Neural progenitor cell (in vitro differentiated cells): ENCODE results near the gene SLC36A3. TPM values are rescaled to one million over a fixed set of nuclear protein-coding genes. Genes with fewer than 3 reads are reported as not detected.
A peak's percentile ranks its signal among the peaks of the same experiment; 100 is the strongest.

Experiments
- DNase-seq: peaks from one replicate; pipeline ENCODE4 v3.0.0-alpha.2; 2016; ENCODE audit warnings: low spot score
- H2AFZ ChIP-seq: fragments of 200-600 bp; sonication (generic); replicated peaks from 2 replicates; pipeline ENCODE4 v1.6.1; 2016; ENCODE audit warnings: antibody characterized with exemption
- H3F3A ChIP-seq: fragments of 200-600 bp; sonication (generic); 2 replicates; pipeline ENCODE4 v1.6.1; 2016; ENCODE audit warnings: antibody characterized with exemption, low read depth
- H3K27ac ChIP-seq: fragments of 200-600 bp; sonication (generic); 2 replicates; pipeline ENCODE4 v1.5.1; 2016; ENCODE audit warnings: mild to moderate bottlenecking
- H3K27me3 ChIP-seq: fragments of 200-600 bp; sonication (generic); 2 replicates; pipeline ENCODE4 v1.6.1; 2016; ENCODE audit warnings: mild to moderate bottlenecking, moderate library complexity
- H3K36me3 ChIP-seq: fragments of 200-600 bp; sonication (generic); 2 replicates; pipeline ENCODE4 v1.5.1; 2016
- H3K4me1 ChIP-seq: fragments of 200-600 bp; sonication (generic); 2 replicates; pipeline ENCODE4 v1.6.1; 2016; ENCODE audit warnings: mixed run types
- H3K4me2 ChIP-seq: fragments of 200-600 bp; sonication (generic); 2 replicates; pipeline ENCODE4 v1.6.1; 2016
- H3K4me3 ChIP-seq: fragments of 200-600 bp; sonication (generic); 2 replicates; pipeline ENCODE4 v1.5.1; 2016
- H3K79me2 ChIP-seq: fragments of 200-600 bp; sonication (generic); 2 replicates; pipeline ENCODE4 v1.6.1; 2016; ENCODE audit warnings: low read depth
- H3K9ac ChIP-seq: fragments of 200-600 bp; sonication (generic); 2 replicates; pipeline ENCODE4 v1.6.1; 2016
- H3K9me3 ChIP-seq: fragments of 200-600 bp; sonication (generic); 2 replicates; pipeline ENCODE4 v1.5.1; 2016; ENCODE audit warnings: low read depth
- H4K20me1 ChIP-seq: fragments of 200-600 bp; sonication (generic); 2 replicates; pipeline ENCODE4 v1.6.1; 2016; ENCODE audit warnings: low read depth
- H3K27ac Mint-ChIP-seq: 3 replicates; pipeline ENCODE4 v1.8.0; 2021; ENCODE audit warnings: mixed read lengths
- H3K27me3 Mint-ChIP-seq: 2 replicates; pipeline ENCODE4 v1.8.0; 2022; ENCODE audit warnings: low read depth, mild to moderate bottlenecking, inconsistent platforms, moderate library complexity, mixed read lengths; ENCODE audit not compliant: insufficient read depth
- H3K36me3 Mint-ChIP-seq: 3 replicates; pipeline ENCODE4 v1.8.0; 2021; ENCODE audit warnings: mixed read lengths
- H3K4me1 Mint-ChIP-seq: 3 replicates; pipeline ENCODE4 v1.8.0; 2021; ENCODE audit warnings: mixed read lengths
- H3K4me3 Mint-ChIP-seq: 3 replicates; pipeline ENCODE4 v1.8.0; 2021; ENCODE audit warnings: mild to moderate bottlenecking, moderate library complexity, mixed read lengths
- H3K9me3 Mint-ChIP-seq: 3 replicates; pipeline ENCODE4 v1.8.0; 2020; ENCODE audit warnings: mixed read lengths
- CTCF ChIP-seq: fragments of 200-600 bp; sonication (generic); IDR thresholded peaks from 2 replicates; pipeline ENCODE4 v1.5.1; 2017; ENCODE audit warnings: antibody characterized with exemption, mild to moderate bottlenecking
- EZH2 ChIP-seq: fragments of 200-600 bp; sonication (generic); IDR thresholded peaks from 2 replicates; pipeline ENCODE4 v1.6.1; 2017; ENCODE audit warnings: antibody characterized with exemption, mild to moderate bottlenecking, moderate library complexity
- EZH2phosphoT487 ChIP-seq: fragments of 200-600 bp; sonication (generic); IDR thresholded peaks from 2 replicates; pipeline ENCODE4 v1.6.1; 2017; ENCODE audit warnings: antibody characterized with exemption
- total RNA-seq: library from RNA; depleted of rRNA; stranded (reverse); fragments of >200 nt; gene quantifications from 2 replicates; pipeline ENCODE4 v1.2.3, GENCODE V29; 2015; ENCODE audit warnings: low replicate concordance

Gene SLC36A3
- total RNA-seq, 1 donor from 2014 or later = not detected

DNA sequence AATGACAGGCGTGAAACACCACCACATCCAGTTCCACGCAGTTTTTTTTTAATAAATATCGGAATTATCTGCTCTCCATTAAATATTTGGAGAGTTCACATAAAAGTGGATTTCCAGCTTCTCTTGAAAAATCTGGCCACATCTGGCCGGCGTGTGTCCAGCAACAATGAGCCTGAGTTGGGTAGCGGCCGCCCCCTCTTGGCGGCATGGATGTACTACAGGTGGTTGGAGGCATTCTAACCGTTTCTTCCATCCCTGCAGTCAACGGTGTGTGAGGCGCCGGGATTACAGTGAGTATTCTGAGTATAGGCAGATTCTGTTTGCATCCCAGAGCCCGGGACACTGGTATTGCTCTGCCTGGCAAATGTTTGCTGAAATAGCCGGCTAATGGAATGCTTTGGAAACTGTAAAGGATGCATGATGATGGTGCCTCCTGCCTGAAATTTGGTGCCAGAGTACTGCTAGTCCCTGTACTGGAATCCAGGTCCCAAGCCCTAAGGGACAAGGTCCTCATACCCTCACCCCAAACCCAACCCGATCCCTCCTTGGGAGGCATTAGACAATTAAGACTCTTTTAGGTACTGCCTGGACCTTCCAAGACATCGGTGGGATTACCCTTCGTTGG lies 64.2 kb downstream of the SLC36A3 start:
- no peaks in the 10 kb centered on the region for H3K79me2 ChIP-seq
- no peak overlapping the region for H3K4me3 ChIP-seq
- no peaks in the 10 kb centered on the region for H3F3A ChIP-seq
- H3K36me3 ChIP-seq = no peaks in the 10 kb centered on the region
- H3K4me1 Mint-ChIP-seq = peaks cover 2% of the 10 kb centered on the region
- H3K9ac ChIP-seq = no peak overlapping the region
- H2AFZ ChIP-seq = no peak overlapping the region
- H3K36me3 Mint-ChIP-seq = no peaks in the 10 kb centered on the region
- H3K4me2 ChIP-seq = no peak overlapping the region
- no peaks in the 10 kb centered on the region for H3K9me3 ChIP-seq
- no peaks in the 10 kb centered on the region for H3K4me1 ChIP-seq
- no peak overlapping the region for H3K27ac ChIP-seq
- no peaks in the 10 kb centered on the region for H4K20me1 ChIP-seq
- no peak overlapping the region for H3K27ac Mint-ChIP-seq
- peaks cover 4% of the 10 kb centered on the region for H3K27me3 Mint-ChIP-seq
- peak; percentile 61 for DNase-seq
- H3K27me3 ChIP-seq = no peaks in the 10 kb centered on the region
- peaks cover 6% of the 10 kb centered on the region for H3K9me3 Mint-ChIP-seq
- TF ChIP-seq CTCF = peak; percentile 65
- no peak for TF ChIP-seq EZH2phosphoT487
- H3K4me3 Mint-ChIP-seq = no peak overlapping the region

- TF ChIP-seq CTCF = no peak
- no peak for TF ChIP-seq EZH2phosphoT487
- TF ChIP-seq EZH2 = no peak
- Mint-ChIP-seq H3K27me3 (peaks cover 6% of the 10 kb centered on the region), H3K4me1 (peaks cover 2% of the 10 kb centered on the region), H3K9me3 (peaks cover 6% of the 10 kb centered on the region), H3K36me3 (no peaks in the 10 kb centered on the region), H3K27ac (peak overlapping the region; percentile 29), H3K4me3 (no peak overlapping the region)
- H3K4me3 ChIP-seq = no peak overlapping the region
- no peak overlapping the region for H3K27ac ChIP-seq
- no peaks in the 10 kb centered on the region for H3F3A ChIP-seq
- no peaks in the 10 kb centered on the region for H4K20me1 ChIP-seq
- H3K27me3 ChIP-seq = no peaks in the 10 kb centered on the region
- H2AFZ ChIP-seq = peak overlapping the region; percentile 42
- no peak overlapping the region for H3K9ac ChIP-seq
- H3K9me3 ChIP-seq = no peaks in the 10 kb centered on the region
- H3K79me2 ChIP-seq = no peaks in the 10 kb centered on the region
- no peak overlapping the region for H3K4me2 ChIP-seq
- no peaks in the 10 kb centered on the region for H3K4me1 ChIP-seq
- DNase-seq = no peak
- H3K36me3 ChIP-seq = no peaks in the 10 kb centered on the region
These were observed 65.2 kb downstream of the SLC36A3 start for GRCh38 chr5:151238303-151238741.

DNA sequence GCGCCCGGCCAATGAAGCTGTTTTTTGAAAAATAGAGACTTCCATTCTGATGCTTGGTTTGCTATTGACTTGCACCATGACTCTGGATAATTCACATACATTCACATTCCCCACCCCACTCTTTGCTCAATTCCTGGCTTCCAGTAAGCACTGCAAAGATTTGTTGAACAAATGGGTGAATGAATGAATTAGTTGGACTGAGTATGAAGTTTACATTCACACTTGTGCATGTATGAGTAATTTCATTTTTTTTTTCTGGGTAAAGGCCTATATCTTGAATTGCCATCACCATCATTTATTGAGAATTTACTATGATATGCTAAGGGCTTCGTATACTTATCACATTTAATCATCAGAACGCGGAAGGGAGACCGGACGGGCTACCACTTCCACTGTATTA lies 65.9 kb downstream of the SLC36A3 start:
- H3K4me2 ChIP-seq = no peak overlapping the region
- Mint-ChIP-seq H3K27me3 (peaks cover 6% of the 10 kb centered on the region), H3K4me3 (no peak overlapping the region), H3K9me3 (peaks cover 6% of the 10 kb centered on the region), H3K4me1 (peaks cover 2% of the 10 kb centered on the region), H3K36me3 (no peaks in the 10 kb centered on the region), H3K27ac (no peak overlapping the region)
- no peaks in the 10 kb centered on the region for H4K20me1 ChIP-seq
- H3K27me3 ChIP-seq = no peaks in the 10 kb centered on the region
- H3K4me1 ChIP-seq = no peaks in the 10 kb centered on the region
- H3K4me3 ChIP-seq = no peak overlapping the region
- no peak overlapping the region for H3K9ac ChIP-seq
- H2AFZ ChIP-seq = no peak overlapping the region
- TF ChIP-seq CTCF (no peak), EZH2 (no peak), EZH2phosphoT487 (no peak)
- no peaks in the 10 kb centered on the region for H3K79me2 ChIP-seq
- no peaks in the 10 kb centered on the region for H3F3A ChIP-seq
- no peak for DNase-seq
- no peaks in the 10 kb centered on the region for H3K36me3 ChIP-seq
- H3K9me3 ChIP-seq = no peaks in the 10 kb centered on the region
- H3K27ac ChIP-seq = no peak overlapping the region
